ENCODE data around the gene TMEM151B.
A peak's percentile ranks its signal among the peaks of the same experiment; 100 is the strongest.
"Not testable (repeated sequence)": the region's sequence is repeated elsewhere in the genome, so short reads cannot be mapped to it uniquely, and the experiment has no call there.

TMEM151B gene

DNA sequence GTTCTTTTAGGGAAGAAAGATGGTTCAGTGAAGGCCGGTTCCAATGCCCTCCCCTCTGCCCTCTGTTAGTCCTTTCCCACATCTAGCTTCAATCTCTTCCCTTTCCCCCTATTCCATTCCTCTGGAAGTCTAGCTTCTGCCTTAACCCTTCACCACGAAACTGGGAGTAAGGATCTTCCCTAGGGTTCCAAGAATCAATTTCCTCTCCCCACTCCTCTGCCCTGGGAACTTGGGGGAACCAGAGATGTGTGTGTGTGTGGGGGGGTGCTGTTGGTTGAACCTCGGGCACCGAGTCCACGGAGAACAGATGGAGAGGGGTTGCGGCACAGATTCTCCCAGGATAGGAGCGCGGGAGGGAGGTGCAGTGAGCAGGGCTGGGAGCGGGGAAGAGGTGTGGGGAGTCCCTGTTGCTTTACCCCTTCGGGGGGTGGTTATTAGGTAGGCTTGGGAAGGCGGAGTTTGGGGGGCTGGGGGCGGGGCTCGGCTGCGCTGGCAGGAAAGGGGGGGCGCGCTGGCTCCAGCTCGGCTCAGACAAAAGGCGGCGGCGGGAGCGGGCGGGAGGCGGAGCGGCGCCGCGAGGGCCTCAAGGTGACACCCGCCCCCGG, at the start of gene TMEM151B:
TMEM151B (plus strand) TSS at position 530 of the 605 bp plus-strand sequence. CDS start 293 bp downstream, outside the sequence.
- DNase-seq (ENCODE audit: low spot score): no peak

DNA sequence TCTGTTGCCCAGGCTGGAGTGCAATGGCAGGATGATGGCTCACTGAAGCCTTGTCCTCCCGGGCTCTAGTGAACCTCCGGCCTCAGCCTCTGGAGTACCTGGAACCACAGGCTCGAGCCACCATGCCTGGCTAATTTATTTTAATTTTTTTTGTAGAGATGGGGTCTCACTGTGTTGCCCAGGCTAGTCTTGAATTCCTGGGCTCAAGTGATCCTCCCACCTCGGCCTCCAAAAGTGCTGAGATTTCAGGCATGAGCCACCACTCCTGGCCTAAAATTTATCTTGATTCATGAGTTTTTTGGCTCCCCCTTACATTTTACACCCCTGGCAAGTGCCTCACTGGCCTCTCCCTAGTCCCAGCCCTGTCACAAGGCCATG, 49.3 kb upstream of the TMEM151B start:
- DNase-seq (ENCODE audit: low spot score): no peak

DNA sequence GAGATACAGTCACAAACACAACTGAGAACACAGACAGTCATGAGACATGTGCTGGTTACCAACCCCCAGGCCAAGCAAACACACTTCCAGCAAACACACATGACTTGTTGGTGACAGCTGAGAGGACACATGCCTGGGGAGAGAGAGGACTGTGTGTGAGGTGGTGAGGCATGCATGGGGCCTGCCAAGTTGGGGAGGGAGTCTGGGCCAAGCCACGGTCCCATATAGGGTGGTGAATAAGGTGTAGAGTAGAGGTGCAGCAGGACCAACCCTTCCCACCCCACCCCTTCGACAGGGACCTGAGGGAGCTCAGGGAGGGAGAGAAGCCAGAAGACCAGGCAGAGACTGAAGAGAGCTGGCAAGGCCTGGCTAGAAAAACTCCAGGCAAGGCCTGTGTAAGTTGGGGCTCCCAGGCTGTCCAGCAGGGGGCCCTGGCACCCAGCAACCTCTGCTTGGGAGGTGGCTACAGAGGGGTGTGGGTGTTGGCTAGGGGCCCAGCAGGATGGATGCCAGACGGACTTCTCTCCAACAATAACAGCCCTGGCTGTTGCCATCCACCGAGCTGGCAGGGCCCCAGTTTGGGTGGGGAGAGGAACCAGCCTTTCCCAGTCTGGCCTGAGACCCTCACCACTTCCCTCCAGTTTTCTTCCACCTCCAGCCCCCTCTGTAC, 48.8 kb upstream of the TMEM151B start:
- DNase-seq (ENCODE audit: low spot score): peak; percentile 83

DNA sequence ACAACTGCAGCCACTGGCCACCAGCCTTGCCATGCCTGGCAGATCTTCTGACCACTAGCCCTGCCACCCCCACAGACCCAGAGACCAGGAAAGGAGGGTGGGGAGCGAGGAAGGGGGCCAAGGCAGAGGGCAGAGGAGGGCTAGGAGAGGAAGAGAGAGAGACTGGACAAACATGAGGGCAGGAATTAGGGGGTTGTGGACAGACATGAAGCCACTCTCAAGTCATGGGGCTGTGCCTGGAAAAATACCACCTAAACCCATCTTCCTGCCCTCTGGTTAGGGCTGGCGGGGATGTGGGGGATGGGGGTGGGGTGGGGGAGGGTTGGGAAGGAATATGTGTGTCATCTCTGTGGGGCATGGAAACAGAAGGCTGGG, 48.3 kb upstream of the TMEM151B start:
- DNase-seq (ENCODE audit: low spot score): no peak

DNA sequence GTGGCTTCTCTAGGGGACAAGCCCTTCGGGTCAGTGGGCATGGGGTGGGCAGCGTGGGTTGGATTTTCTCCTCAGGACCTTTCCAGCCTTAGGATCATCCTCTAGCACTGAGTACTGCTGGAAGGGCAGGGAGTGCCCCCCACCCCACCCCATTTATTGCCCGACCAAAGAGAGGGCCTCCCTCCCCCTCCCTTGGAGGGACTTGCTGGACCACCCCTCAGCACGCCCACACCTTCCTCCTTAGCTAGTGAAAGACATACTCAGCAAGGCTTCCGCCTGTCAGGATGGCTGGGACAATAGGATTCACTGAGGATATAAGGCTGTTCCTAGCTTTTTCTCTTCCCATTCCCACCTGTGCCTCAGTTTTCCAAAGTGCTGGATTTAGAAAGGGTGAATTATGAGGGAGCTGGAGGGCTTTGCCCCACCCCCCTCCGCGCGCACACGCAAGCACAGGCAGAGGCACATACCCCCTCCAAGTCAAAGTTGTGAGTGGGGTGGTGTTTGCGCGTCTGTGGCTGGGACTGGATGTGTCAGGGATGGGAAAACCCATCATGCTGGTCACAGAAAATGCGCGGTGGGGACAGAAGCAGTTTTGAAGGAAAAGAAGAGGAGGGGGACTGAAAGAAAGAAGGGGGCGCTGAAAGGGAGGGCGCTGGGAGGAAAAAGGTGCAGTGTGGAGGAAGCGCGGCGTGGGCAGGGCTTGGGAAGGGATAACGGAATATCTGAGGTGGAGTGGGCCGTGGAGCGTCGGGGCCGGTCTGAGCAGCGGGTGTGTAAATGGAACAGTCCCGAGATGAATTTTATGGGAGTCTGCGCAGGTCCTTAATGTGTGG, 47.5 kb upstream of the TMEM151B start:
- no peak for DNase-seq (ENCODE audit: low spot score)

DNA sequence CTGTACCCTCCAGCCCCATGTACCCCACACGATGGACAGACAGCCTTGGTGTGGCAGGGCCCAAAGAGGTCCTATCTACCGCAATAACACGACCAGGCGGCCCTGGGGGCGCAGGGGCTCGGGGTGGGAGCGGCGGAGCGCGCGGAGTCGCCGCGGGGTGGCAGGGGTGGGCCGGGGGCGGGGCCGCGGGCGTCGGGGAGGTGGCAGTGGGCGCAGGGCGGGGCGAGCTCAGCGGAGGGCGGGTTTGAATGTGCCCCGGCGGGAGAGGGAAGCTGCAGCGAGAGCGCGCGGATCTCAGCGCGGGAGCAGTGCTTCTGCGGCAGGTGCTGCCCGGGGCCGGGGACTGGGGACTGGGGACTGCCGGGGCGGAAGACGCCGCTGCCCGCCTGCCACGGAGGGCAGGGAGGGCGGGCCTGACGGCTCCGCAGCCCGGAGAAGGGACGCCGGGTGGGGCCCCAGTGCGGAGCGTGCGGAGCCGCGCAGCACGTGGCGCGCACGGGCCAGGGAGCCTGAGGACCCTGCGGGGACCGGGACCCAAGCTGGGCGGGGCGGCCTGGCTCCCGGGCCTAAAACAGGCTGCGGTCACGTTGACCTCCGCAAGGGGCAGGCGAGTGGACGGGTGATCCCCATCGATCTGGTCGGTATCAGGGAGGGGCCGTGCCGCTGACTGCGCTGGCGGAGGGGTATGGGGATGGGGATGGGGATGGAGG, 46.8 kb upstream of the TMEM151B start, which contains the start of gene SLC29A1:
SLC29A1 (plus strand) TSS at position 277 of the 710 bp plus-strand sequence. CDS start 3,719 bp downstream, outside the sequence.
- peak; percentile 80 for DNase-seq (ENCODE audit: low spot score)

DNA sequence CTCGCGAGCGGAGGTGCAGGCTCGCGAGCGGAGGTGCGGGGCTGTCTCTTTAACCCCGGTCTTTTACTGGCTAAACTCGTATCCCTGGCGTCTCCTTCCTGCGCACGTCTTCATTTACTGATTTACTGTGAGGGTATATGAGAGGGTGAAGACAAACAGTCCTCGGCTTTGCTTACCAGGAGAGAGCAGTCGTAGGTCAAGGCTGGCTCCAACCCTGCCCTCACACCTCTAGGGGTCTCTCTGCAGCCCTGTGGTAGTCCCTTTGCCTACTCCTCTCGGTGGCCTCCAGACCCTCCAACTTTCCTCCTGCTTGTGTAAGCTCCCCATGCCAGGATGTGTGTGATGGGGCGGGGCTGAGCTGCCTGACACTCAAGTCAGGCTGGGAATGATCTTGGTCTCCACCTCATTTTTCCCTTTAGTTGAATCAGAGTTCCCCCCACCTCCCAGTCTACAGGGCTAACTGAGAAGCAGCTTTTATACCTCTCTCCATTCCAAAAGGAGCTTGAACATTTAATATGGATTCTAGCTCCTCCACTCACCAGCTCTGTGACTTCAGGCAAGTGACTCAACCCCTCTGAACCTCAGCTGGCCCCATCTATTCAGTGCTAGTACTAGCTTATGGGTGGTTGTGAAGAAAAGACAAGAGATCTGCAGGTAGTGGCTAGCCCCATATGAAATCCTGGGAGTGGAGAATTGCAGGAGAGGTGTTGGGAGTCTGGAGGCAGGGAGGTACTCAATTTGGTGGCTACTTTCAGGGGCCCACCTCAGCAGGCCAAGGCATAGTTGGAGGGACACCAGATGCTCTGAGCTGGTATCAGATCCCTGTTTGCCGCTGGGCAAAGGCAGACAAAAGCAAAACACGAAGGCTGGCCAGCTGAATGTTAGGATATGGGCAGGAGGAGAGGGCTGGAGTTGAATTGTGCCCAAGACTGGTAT, 46.0 kb upstream of the TMEM151B start:
- no peak for DNase-seq (ENCODE audit: low spot score)

DNA sequence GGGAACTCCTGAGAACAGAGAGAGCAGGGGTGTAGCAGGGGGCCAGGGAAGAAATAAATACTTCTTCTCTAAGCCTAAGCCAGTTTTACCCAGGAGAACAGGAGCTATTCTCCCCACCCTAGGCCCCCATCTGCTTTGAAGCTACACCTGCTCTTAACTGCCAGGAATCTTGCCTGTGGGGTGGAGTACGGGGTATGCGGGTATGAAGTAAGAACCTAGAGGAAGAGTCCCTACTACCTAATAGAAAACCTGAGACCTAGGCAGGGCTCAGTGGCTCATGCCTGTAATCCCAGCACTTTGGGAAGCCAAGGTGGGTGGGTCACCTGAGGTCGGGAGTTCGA, 45.3 kb upstream of the TMEM151B start:
- DNase-seq (ENCODE audit: low spot score): no peak

DNA sequence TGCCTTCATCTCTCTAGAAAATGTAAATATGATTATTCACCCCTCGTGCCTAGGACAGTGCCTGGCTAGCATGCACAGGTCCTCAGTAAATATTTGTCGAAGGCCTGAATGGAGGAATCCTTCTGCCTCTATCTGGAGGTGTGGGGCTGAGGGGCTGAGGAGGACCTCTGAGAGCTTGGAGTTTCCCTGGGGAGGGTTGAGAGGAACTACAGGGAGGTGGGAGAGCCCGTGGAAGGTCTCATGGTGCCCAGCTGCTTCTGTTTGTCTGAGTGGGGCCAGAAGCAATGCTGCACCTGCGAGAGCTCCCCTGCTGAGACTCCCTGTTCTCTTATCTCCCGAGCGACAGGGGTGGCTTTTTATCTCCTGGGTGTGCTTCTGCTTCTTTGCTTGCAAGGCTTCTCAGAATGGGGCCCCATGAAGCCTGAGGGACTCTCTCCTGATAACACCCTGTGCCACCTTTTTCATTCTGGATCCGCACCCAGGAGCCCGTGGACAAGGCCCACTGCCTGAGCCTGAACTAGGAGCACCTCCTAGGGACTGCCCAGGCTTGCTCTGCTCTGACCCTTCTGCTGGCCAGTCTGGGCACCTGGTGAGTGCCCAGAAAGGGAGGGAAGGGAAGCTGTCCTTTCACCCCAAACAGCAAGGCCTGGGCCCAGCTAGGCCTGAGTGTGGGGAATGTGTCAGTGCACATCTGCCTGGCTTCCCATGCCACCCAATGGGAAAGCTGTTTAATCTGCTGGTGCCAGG, 44.5 kb upstream of the TMEM151B start:
- no peak for DNase-seq (ENCODE audit: low spot score)

DNA sequence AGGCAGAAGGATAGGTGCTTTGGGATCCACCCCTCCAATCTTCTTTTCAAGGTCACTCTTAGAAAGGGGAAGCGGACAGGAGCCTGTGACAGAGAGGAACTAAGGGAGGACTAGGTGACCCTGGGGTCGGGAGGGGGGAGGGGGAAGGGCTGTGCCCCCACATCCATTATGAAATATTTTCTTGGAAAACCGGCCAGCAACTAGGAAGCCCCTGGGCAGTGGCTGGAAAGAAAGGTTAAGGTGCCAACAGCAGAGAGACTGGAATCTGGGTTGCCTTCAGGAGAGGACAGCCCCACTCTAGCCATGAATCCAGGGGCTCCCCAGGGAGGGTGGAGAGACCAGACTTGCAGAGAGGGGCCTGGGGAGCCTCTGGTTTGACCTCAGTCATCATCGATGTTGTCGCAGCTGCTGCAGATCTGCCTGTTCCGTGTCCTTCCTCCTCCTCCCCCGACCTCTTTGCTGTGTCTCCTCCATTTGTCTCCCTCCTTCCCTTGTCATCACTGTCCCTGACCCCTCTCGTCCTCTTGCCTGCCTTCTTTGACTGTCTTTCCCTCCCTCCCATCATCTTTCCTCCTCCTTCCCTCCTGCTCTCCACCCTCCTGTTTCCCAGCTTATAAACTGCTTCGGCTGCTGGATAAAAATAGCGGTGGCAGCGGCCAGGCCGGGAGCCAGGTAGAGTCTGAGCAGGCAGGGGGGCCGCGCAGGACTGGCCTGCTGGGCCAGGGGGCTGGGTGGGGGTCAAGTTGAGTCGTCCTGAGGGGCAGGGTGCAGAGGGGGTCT, 43.7 kb upstream of the TMEM151B start:
- no peak for DNase-seq (ENCODE audit: low spot score)

DNA sequence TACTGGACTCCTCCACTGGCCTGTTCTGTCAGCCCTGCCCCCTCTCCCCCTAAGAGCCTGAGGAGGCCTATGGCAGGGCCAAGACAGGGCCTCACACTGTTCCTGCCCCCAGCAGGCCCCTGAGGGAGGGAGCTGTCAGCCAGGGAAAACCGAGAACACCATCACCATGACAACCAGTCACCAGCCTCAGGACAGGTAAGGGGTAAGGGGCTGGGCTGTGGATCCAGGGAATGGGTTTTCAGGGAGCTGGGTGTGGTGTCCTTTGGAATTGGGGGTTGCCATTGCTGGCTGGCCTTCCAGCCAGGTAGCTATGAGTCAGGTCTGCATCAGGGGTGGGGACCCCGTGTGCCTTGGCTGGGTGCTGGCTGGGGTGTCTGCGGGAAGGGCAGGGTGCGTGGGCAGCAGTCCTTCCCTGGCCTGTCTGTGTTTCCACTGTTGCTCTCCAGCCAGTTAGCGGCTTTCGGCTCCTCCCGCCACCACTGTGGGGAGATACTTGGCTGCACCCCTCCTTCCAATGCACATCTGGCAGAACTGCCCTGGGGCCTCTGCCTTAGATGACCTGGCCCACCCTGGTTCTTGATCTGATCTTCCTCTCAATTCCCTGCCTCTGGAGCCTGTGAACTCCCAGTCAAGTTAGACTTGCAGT, 43.0 kb upstream of the TMEM151B start:
- no peak for DNase-seq (ENCODE audit: low spot score)

DNA sequence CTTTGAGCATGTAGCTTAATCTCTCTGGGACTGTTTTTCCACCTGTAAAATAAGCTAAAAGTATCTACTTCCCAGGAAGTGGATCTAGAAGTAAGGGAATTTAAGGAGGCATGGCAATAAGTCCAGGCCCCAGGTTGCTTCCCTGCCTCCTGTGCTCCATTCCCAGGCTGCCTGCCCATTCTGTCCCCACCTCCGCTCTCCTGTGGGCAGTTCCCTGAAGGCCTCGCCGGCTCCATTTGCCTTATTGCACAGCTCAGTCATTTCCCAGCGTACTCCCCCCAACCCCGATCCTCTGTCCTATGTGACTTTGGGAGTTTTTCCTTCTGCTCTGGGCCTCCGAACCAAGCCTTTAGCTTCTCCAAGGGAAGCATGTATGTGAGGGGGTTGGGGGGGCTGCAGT, 42.2 kb upstream of the TMEM151B start:
- DNase-seq (ENCODE audit: low spot score): no peak

DNA sequence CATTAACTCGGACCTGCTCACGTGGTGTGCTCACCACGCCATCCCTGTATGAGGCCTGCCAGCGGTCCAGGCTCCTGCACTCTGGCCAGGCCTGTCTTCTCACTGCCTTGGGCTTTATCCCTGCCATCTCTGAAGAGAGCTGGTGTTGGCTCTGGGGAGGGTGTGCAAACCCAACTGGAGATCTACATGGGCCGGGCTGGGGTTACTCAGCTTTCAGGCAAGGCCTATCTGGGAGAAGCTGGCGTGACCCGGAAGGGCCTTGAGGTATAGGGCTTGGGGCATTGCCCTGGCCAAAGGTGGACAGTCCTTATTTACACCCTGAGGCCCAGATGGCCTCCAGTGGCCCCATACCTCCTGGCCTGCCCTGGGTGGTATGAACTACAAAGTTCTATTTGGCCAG, 41.8 kb upstream of the TMEM151B start:
- DNase-seq (ENCODE audit: low spot score): no peak

DNA sequence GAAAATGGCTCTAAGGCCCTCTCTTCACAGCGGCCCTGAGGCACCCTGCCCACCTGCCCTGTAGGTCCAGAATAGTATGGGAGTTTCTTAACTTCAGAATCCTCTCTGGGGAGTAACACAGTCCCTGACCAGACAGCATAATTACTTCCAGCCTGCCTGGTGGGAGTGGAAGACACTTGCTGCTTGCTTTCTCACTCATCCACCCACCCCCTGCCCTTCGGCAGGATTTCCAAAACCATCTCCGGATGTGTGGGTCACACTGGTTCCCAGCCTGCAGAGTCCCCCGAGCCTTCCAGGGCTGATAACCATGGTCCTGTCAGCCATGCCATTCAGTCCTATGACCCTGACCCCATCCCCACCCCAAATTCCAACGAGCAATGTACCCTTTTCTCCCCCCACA, 41.4 kb upstream of the TMEM151B start:
- no peak for DNase-seq (ENCODE audit: low spot score)

DNA sequence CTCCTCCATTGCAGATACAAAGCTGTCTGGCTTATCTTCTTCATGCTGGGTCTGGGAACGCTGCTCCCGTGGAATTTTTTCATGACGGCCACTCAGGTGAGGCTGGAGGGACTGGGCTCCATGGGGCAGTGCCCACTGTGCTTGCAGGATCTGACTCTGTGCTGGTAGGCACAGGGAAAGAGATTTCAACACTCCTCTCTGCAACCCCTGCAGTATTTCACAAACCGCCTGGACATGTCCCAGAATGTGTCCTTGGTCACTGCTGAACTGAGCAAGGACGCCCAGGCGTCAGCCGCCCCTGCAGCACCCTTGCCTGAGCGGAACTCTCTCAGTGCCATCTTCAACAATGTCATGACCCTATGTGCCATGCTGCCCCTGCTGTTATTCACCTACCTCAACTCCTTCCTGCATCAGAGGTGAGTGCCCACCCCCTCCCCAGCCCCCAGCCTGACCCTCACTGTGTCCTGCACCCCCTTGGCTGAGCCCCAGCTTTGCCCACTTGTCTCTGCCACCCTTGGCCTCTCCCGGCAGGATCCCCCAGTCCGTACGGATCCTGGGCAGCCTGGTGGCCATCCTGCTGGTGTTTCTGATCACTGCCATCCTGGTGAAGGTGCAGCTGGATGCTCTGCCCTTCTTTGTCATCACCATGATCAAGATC, 40.7 kb upstream of the TMEM151B start:
- no peak for DNase-seq (ENCODE audit: low spot score)

DNA sequence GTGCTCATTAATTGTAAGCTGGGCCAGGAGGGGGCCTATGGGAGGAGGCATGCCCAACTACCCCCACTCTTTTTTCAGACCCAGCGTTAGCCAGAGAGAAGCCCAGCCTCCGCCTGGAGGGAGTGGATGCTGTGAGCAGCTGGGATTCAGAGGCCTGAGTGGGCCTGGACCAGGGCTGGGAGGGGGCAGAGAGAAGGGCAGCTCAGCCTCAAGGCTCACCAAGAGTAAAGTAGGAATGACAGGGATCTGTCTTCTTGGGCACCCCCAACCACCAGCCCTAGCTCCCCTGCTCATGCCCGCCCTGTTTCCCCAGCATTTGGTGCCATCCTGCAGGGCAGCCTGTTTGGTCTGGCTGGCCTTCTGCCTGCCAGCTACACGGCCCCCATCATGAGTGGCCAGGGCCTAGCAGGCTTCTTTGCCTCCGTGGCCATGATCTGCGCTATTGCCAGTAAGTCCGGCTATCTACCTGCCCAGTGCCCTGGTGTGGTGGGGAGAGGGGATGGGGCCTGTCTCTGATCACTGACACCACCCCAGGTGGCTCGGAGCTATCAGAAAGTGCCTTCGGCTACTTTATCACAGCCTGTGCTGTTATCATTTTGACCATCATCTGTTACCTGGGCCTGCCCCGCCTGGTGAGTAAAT, 40.1 kb upstream of the TMEM151B start:
- DNase-seq (ENCODE audit: low spot score): no peak

DNA sequence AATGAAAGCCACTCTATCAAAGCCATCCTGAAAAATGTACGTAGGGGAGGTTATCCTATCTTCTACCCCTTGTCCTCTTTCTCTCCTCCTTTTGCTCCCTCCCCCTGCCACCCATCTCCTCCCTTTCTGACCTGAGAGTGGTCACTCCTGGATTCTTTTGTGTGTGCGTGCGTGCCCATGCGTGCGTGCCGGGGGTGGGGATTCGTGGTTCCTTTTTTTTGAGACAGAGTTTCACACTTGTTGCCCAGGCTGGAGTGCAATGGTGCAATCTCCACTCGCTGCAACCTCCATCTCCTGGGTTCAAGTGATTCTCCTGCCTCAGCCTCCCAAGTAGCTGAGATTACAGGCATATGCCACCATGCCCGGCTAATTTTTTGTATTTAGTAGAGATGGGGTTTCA, 38.8 kb upstream of the TMEM151B start:
- not testable (repeated sequence) for DNase-seq (ENCODE audit: low spot score)
